ENCODE data around the gene ZNF629. TPM values are rescaled to one million over a fixed set of nuclear protein-coding genes. Genes with fewer than 3 reads are reported as not detected.

ZNF629 gene
- total RNA-seq, 1 donor, result 19.4 TPM

- H3K4me3 ChIP-seq (ENCODE audit: low read depth, low read length), result no peak overlapping the region
- DNase-seq (ENCODE audit: low read depth), result no peak
- TF ChIP-seq, protein P1, sequence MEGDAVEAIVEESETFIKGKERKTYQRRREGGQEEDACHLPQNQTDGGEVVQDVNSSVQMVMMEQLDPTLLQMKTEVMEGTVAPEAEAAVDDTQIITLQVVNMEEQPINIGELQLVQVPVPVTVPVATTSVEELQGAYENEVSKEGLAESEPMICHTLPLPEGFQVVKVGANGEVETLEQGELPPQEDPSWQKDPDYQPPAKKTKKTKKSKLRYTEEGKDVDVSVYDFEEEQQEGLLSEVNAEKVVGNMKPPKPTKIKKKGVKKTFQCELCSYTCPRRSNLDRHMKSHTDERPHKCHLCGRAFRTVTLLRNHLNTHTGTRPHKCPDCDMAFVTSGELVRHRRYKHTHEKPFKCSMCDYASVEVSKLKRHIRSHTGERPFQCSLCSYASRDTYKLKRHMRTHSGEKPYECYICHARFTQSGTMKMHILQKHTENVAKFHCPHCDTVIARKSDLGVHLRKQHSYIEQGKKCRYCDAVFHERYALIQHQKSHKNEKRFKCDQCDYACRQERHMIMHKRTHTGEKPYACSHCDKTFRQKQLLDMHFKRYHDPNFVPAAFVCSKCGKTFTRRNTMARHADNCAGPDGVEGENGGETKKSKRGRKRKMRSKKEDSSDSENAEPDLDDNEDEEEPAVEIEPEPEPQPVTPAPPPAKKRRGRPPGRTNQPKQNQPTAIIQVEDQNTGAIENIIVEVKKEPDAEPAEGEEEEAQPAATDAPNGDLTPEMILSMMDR (IDR thresholded peaks at IDR 0.05; ENCODE audit: insufficient read depth, low read depth, low read length), result no peak
These were observed 7.4 kb downstream of the ZNF629 start for GRCh38 chr16:30779596-30779995.

GRCh38 chr16:30778549-30779244, 8.3 kb downstream of the ZNF629 start:
- DNase-seq (ENCODE audit: low read depth), result peak; percentile 77
- no peak overlapping the region for H3K4me3 ChIP-seq (ENCODE audit: low read depth, low read length)
- TF ChIP-seq, protein P1 (IDR thresholded peaks at IDR 0.05; ENCODE audit: insufficient read depth, low read depth, low read length), result no peak

GRCh38 chr16:30777591-30778297, 9.3 kb downstream of the ZNF629 start:
- TF ChIP-seq, protein P1 (IDR thresholded peaks at IDR 0.05; ENCODE audit: insufficient read depth, low read depth, low read length), result no peak
- no peak for DNase-seq (ENCODE audit: low read depth)
- H3K4me3 ChIP-seq (ENCODE audit: low read depth, low read length), result no peak overlapping the region

- H3K4me3 ChIP-seq (ENCODE audit: low read depth, low read length), result peak overlapping the region; percentile 75
- DNase-seq (ENCODE audit: low read depth), result peak; percentile 70
- TF ChIP-seq, protein P1 (IDR thresholded peaks at IDR 0.05; ENCODE audit: insufficient read depth, low read depth, low read length), result no peak
These were observed 11.4 kb downstream of the ZNF629 start for GRCh38 chr16:30775392-30776188.

GRCh38 chr16:30775131-30775391, 11.9 kb downstream of the ZNF629 start:
- H3K4me3 ChIP-seq (ENCODE audit: low read depth, low read length), result peak overlapping the region; percentile 75
- TF ChIP-seq, protein P1 (IDR thresholded peaks at IDR 0.05; ENCODE audit: insufficient read depth, low read depth, low read length), result no peak
- DNase-seq (ENCODE audit: low read depth), result no peak

- no peak for DNase-seq (ENCODE audit: low read depth)
These were observed 12.5 kb downstream of the ZNF629 start for GRCh38 chr16:30774367-30775130.

More at GRCh38 chr16:30774367-30775130, 12.5 kb downstream of the ZNF629 start:
- peak overlapping the region; percentile 75 for H3K4me3 ChIP-seq (ENCODE audit: low read depth, low read length)
- TF ChIP-seq, protein P1 (IDR thresholded peaks at IDR 0.05; ENCODE audit: insufficient read depth, low read depth, low read length), result no peak
